Heart left ventricle (tissue), 16 donors: ENCODE data around the gene FUT8. TPM values are rescaled to one million over a fixed set of nuclear protein-coding genes. Genes with fewer than 3 reads are reported as not detected.

Source experiments
- ATAC-seq, 4 donors: fragments of 200-7000 bp; cut with Tn5 transposase; one replicate each; pipeline ENCODE4 v1.9.1; 2020 to 2022; ENCODE audit warnings: moderate library complexity in 4 of 4, mild to moderate bottlenecking in 3 of 4, moderate number of reproducible peaks in 1 of 4
- DNase-seq, 5 donors: peaks; one replicate each; pipeline ENCODE4 v3.0.0-alpha.2; 2020
- H3K27ac ChIP-seq, 12 donors: fragments of 200-600 bp; sonication (generic) in 4 of 12; one replicate each; pipeline versions ENCODE4 v1.5.0 to v1.8.0; 2016 to 2022; ENCODE audit warnings: mild to moderate bottlenecking in 2 of 12
- H3K27me3 ChIP-seq, 9 donors: fragments of 200-600 bp; sonication (generic) in 2 of 9; one replicate each; pipeline versions ENCODE4 v1.5.1 to v1.8.0; 2016 to 2022; ENCODE audit warnings: mild to moderate bottlenecking in 3 of 9
- H3K36me3 ChIP-seq, 9 donors: fragments of 200-600 bp; sonication (generic) in 2 of 9; one replicate each; pipeline versions ENCODE4 v1.5.0 to v1.8.0; 2018 to 2022; ENCODE audit warnings: mild to moderate bottlenecking in 2 of 9
- H3K4me1 ChIP-seq, 12 donors: fragments of 200-600 bp; sonication (generic) in 4 of 12; one replicate each; pipeline versions ENCODE4 v1.5.0 to v1.8.0; 2016 to 2022; ENCODE audit warnings: mild to moderate bottlenecking in 3 of 12
- H3K4me3 ChIP-seq, 12 donors: fragments of 200-600 bp; sonication (generic) in 4 of 12; one replicate each; pipeline versions ENCODE4 v1.5.0 to v1.8.0; 2017 to 2022; ENCODE audit warnings: mild to moderate bottlenecking in 9 of 12, moderate library complexity in 4 of 12
- H3K9me3 ChIP-seq, 12 donors: fragments of 200-600 bp; sonication (generic) in 4 of 12; one replicate each; pipeline versions ENCODE4 v1.5.0 to v1.8.0; 2016 to 2022; ENCODE audit warnings: mild to moderate bottlenecking in 1 of 12
- CTCF ChIP-seq, 12 donors: fragments of 200-600 bp; sonication (generic) in 4 of 12; IDR thresholded peaks; one replicate each; pipeline versions ENCODE4 v1.5.0 to v1.8.0; 2018 to 2022; ENCODE audit warnings: antibody characterized with exemption in 12 of 12, mild to moderate bottlenecking in 5 of 12
- POLR2A ChIP-seq, 2 donors: fragments of 450-650 bp; IDR thresholded peaks; one replicate each; pipeline ENCODE4 v1.6.1; 2017; ENCODE audit warnings: antibody characterized with exemption in 2 of 2, mild to moderate bottlenecking in 2 of 2, moderate library complexity in 2 of 2
- WGBS, 4 donors: extraction: QIAGEN DNeasy Blood & Tissue Kit in 2 of 4; methylation state at CpG; one replicate each; pipeline versions ENCODE4 v1.1.5 to v1.1.7; 2013 to 2018; 5-methylcytosine and 5-hydroxymethylcytosine counted together
- intact Hi-C, 10 donors: fragments of 100-400 bp; cut with DNase I; formaldehyde crosslinking; loops; one replicate each; pipeline versions ENCODE4 v1.11.1 to v1.14.2; 2022
- polyA plus RNA-seq, 2 donors: library from polyadenylated mRNA; stranded (reverse); fragments of 200-250 nt; gene quantifications; one replicate each; pipeline ENCODE4 v1.2.3, GENCODE V29; 2013
- total RNA-seq, 9 donors: library from RNA; depleted of rRNA in 2 of 9; stranded (reverse); fragments of >200 nt in 2 of 9; fragmentation: NEBNext Ultra II Directional in 3 of 9; extraction: Animal tissue kit (Norgen Biotek cat#: 25700) in 3 of 9; gene quantifications; one replicate each; pipeline versions ENCODE4 v1.1.0 to v1.2.4, GENCODE V29; 2016 to 2023
- donor health status: ischemic (EF 13 %, LVEDD 7.1; RV severe dilation, severe dysfunction).
- donor health status: healthy with polysubstance abuse.
- donor health status: DM: no; HTN: yes; CAD: no.
- donor health status: DM: no; HTN: no; CAD: no.
- donor health status: ischemic (EF 25% LVEDD 6.9; RV normal size, moderate dysfunction).
- donor health status: ischemic (EF 25% LVEDD 5.7; RV mildly dilated, moderate dysfunction).
- donor health status: healthy.
- donor health status: DM: yes; HTN: yes; CAD: no.
- donor health status: ischemic (EF 35%, LVEDD 5.7; RV mildly dilated, moderate dysfunction).
- donor health status: nonischemic (EF 11% LVEDD 7.7; RV severe dilation, severe dysfunction).
- donor health status: DM: yes; HTN: yes; CAD: no.
- donor health status: PGD.
- donor health status: ischemic (EF 29% LVEDD 5.4; RV normal size, mild dysfunction).
- donor health status: nonischemic (EF 23%, LVEDD 6.1; RV moderate dilation, normal function).

The FUT8 gene
- total and polyA plus RNA-seq, 11 donors = 2.8 to 17.3 (median 11.2) TPM

GRCh38 chr14:65371784-65372183 lies 40.7 kb upstream of the FUT8 start:
- Histone ChIP-seq H3K4me1 (peaks cover 0 to 7% (median 0%) of the 10 kb centered on the region in 12 donors), H3K36me3 (no peaks in the 10 kb centered on the region), H3K27ac (no peak overlapping the region), H3K4me3 (no peak overlapping the region), H3K9me3 (no peaks in the 10 kb centered on the region), H3K27me3 (peaks cover 0 to 4% (median 0%) of the 10 kb centered on the region in 9 donors)
- TF ChIP-seq CTCF (IDR thresholded peaks at IDR 0.05) (no peak), POLR2A (IDR thresholded peaks at IDR 0.05) (no peak)
- intact Hi-C loops = loop anchor here in 2 of 10 donors (10.0 kb wide), 2 partner anchors 147 to 207 kb away; no protein-coding TSS in a partner anchor
- 87 to 99% (median 94%) methylated on average over 2 of the region's 2 CpGs for WGBS, 4 donors
- no peak for ATAC-seq
- DNase-seq = no peak

DNA sequence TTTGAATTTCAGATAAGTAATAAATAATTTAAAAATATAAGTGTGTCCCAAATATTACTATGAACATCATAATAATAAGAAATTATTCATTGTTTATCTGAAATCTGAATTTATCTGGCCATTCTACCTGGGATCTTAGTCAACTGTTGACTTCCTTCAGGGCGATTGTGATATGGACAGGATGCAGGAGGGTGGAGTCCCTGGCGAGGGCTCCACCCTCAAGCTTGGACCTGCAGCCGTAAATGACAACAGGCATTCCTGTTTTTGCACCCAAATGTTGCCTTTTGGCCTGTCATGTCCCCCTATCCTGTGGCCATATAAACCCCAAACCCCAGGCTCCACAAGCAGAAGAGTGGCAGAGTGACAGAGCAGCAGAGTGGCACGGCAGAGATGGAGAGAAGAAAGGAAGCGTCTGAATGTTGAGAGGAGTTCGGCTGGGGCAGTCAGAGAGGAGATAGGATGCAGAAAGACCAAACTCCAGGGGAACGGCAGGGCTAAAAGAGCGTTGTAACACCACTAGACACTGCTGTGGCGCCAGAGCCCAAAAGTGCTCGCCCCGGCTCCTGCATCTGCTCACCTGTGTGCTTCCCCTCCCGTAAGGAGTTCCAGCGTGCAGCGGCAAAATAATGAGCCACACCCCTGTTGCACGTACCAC lies 39.4 kb upstream of the FUT8 start:
- WGBS, 4 donors = 58 to 73% (median 66%) methylated on average over 15 of the region's 15 CpGs
- Histone ChIP-seq H3K27ac (no peak overlapping the region), H3K4me1 (peaks cover 0 to 7% (median 0%) of the 10 kb centered on the region in 12 donors), H3K9me3 (no peaks in the 10 kb centered on the region), H3K4me3 (no peak overlapping the region), H3K27me3 (peaks cover 0 to 4% (median 0%) of the 10 kb centered on the region in 9 donors), H3K36me3 (no peaks in the 10 kb centered on the region)
- intact Hi-C loops = loop anchor here in 2 of 10 donors (10.0 kb wide), 2 partner anchors 148 to 208 kb away; no protein-coding TSS in a partner anchor
- TF ChIP-seq POLR2A (IDR thresholded peaks at IDR 0.05) (no peak), CTCF (IDR thresholded peaks at IDR 0.05) (no peak)
- ATAC-seq (no peak), DNase-seq (no peak)

- WGBS, 4 donors = 75 to 88% (median 83%) methylated on average over 8 of the region's 8 CpGs
- no peak for TF ChIP-seq POLR2A (IDR thresholded peaks at IDR 0.05)
- peak in 1 of 12 donors; percentile 3 for TF ChIP-seq CTCF (IDR thresholded peaks at IDR 0.05)
- ATAC-seq (peak in 1 of 4 donors; percentile 44), DNase-seq (peak in 1 of 5 donors; percentile 19)
- no peaks in the 10 kb centered on the region for H3K9me3 ChIP-seq
- no peak overlapping the region for H3K27ac ChIP-seq
- H3K27me3 ChIP-seq = peaks cover 0 to 4% (median 0%) of the 10 kb centered on the region in 9 donors
- H3K4me1 ChIP-seq = peaks cover 0 to 7% (median 0%) of the 10 kb centered on the region in 12 donors
- H3K4me3 ChIP-seq = no peak overlapping the region
- intact Hi-C loops = loop anchor here in 2 of 10 donors (10.0 kb wide), 2 partner anchors 149 to 209 kb away; no protein-coding TSS in a partner anchor
- H3K36me3 ChIP-seq = no peaks in the 10 kb centered on the region
These were observed 38.9 kb upstream of the FUT8 start for GRCh38 chr14:65373671-65374039.

DNA sequence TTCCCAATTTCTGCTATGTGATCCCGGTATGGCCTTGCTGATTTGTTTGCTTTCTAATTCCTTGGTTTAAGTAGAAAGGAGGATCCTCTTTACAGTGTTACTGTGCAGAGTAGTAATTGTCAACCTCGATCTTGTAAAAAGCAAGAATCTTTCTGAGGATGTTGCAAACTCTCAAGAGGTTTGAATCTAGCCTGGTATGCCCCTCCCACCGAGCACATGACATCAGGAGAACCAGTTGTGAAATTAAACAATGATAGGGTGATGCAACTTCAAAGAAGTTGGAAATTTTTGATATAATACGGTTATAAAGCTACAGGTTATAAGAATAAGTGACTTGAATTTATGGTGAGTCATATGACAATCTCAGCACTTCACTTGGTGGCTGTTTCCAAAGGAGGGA lies 35.0 kb upstream of the FUT8 start:
- Histone ChIP-seq H3K27me3 (peaks cover 0 to 4% (median 0%) of the 10 kb centered on the region in 9 donors), H3K36me3 (no peaks in the 10 kb centered on the region), H3K4me3 (no peak overlapping the region), H3K4me1 (peaks cover 0 to 7% (median 0%) of the 10 kb centered on the region in 12 donors), H3K9me3 (peaks cover 0 to 6% (median 0%) of the 10 kb centered on the region in 12 donors), H3K27ac (no peak overlapping the region)
- intact Hi-C loops = loop anchor here in 2 of 10 donors (10.0 kb wide), 2 partner anchors 153 to 213 kb away; no protein-coding TSS in a partner anchor
- ATAC-seq (no peak), DNase-seq (no peak)
- 56 to 70% (median 65%) methylated on average over 4 of the region's 4 CpGs for WGBS, 4 donors
- TF ChIP-seq CTCF (IDR thresholded peaks at IDR 0.05) (no peak), POLR2A (IDR thresholded peaks at IDR 0.05) (no peak)
